Immature natural killer cell (primary cell): Measurements from ENCODE around the gene PCP4. TPM values are rescaled to one million over a fixed set of nuclear protein-coding genes. Genes with fewer than 3 reads are reported as not detected.
"Not testable (repeated sequence)": the region's sequence is repeated elsewhere in the genome, so short reads cannot be mapped to it uniquely, and the experiment has no call there.

Experiments used
- DNase-seq, 3 donors: peaks; one replicate each; pipeline ENCODE4 v3.0.0; 2022; ENCODE audit warnings: mixed read lengths in 1 of 3
- H3K27ac Mint-ChIP-seq, 6 donors: one replicate each; pipeline ENCODE4 v1.8.0; 2020; ENCODE audit warnings: mixed read lengths in 6 of 6, mild to moderate bottlenecking in 5 of 6, inconsistent platforms in 4 of 6, moderate library complexity in 3 of 6
- H3K27me3 Mint-ChIP-seq, 3 donors: one replicate each; pipeline ENCODE4 v1.8.0; 2020 to 2021; ENCODE audit warnings: low read depth in 3 of 3, mild to moderate bottlenecking in 3 of 3, mixed read lengths in 3 of 3, moderate library complexity in 3 of 3, inconsistent platforms in 1 of 3
- H3K36me3 Mint-ChIP-seq, 3 donors: one replicate each; pipeline ENCODE4 v1.8.0; 2020; ENCODE audit warnings: mixed read lengths in 3 of 3, inconsistent platforms in 2 of 3, mild to moderate bottlenecking in 2 of 3
- H3K4me1 Mint-ChIP-seq, 2 donors: one replicate each; pipeline ENCODE4 v1.8.0; 2020; ENCODE audit warnings: inconsistent platforms in 2 of 2, mild to moderate bottlenecking in 2 of 2, mixed read lengths in 2 of 2, moderate library complexity in 1 of 2
- H3K4me3 Mint-ChIP-seq, 5 donors: one replicate each; pipeline ENCODE4 v1.8.0; 2020; ENCODE audit warnings: mild to moderate bottlenecking in 5 of 5, mixed read lengths in 5 of 5, inconsistent platforms in 3 of 5, moderate library complexity in 3 of 5
- H3K9me3 Mint-ChIP-seq, 6 donors: one replicate each; pipeline ENCODE4 v1.8.0; 2020; ENCODE audit warnings: mild to moderate bottlenecking in 6 of 6, mixed read lengths in 6 of 6, inconsistent platforms in 4 of 6, moderate library complexity in 3 of 6
- polyA plus RNA-seq, 3 donors: library from polyadenylated mRNA; unstranded; fragments of 300-500 nt; fragmentation: Illumina TruSeq; gene quantifications; one replicate each; pipeline ENCODE4 v1.2.3, GENCODE V29; 2021

PCP4 gene
- polyA plus RNA-seq, 3 donors from 2014 or later, result not detected

- DNase-seq, result no peak
- H3K9me3 Mint-ChIP-seq, result peaks cover 0 to 2% (median 0%) of the 10 kb centered on the region in 6 donors
- H3K27ac Mint-ChIP-seq, result no peak overlapping the region
- peaks cover 0 to 6% (median 0%) of the 10 kb centered on the region in 3 donors for H3K27me3 Mint-ChIP-seq
- no peaks in the 10 kb centered on the region for H3K36me3 Mint-ChIP-seq
- no peaks in the 10 kb centered on the region for H3K4me1 Mint-ChIP-seq
- H3K4me3 Mint-ChIP-seq, result no peak overlapping the region
Observed at GRCh38 chr21:39881661-39882060, 14.4 kb downstream of the PCP4 start.

- Mint-ChIP-seq H3K27ac (no peak overlapping the region), H3K27me3 (peaks cover 0 to 6% (median 0%) of the 10 kb centered on the region in 3 donors), H3K4me3 (no peak overlapping the region), H3K36me3 (no peaks in the 10 kb centered on the region), H3K4me1 (no peaks in the 10 kb centered on the region), H3K9me3 (peaks cover 0 to 2% (median 0%) of the 10 kb centered on the region in 6 donors)
- DNase-seq, result no peak
Observed at GRCh38 chr21:39882151-39882838, 15.1 kb downstream of the PCP4 start.

DNA sequence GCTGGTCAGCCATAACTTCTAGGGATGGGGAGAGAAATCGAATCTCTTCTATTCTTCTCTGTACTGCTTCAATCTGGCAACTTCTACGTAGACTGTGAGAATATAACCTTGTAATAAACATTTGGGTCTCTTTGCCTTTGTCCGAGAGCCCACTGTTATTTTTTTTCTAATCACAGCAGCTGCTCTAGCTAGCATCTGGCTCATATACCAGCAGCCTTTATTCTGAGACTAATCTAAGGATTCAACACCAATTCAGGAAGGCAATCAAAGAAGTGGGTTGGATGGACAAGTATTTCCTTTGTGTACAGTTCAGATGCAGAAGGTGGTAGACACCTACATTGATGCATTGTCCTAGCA lies 15.6 kb downstream of the PCP4 start:
- no peak overlapping the region for H3K4me3 Mint-ChIP-seq
- peaks cover 0 to 2% (median 0%) of the 10 kb centered on the region in 6 donors for H3K9me3 Mint-ChIP-seq
- H3K4me1 Mint-ChIP-seq, result no peaks in the 10 kb centered on the region
- no peak for DNase-seq
- H3K36me3 Mint-ChIP-seq, result no peaks in the 10 kb centered on the region
- peaks cover 0 to 6% (median 0%) of the 10 kb centered on the region in 3 donors for H3K27me3 Mint-ChIP-seq
- no peak overlapping the region for H3K27ac Mint-ChIP-seq

DNA sequence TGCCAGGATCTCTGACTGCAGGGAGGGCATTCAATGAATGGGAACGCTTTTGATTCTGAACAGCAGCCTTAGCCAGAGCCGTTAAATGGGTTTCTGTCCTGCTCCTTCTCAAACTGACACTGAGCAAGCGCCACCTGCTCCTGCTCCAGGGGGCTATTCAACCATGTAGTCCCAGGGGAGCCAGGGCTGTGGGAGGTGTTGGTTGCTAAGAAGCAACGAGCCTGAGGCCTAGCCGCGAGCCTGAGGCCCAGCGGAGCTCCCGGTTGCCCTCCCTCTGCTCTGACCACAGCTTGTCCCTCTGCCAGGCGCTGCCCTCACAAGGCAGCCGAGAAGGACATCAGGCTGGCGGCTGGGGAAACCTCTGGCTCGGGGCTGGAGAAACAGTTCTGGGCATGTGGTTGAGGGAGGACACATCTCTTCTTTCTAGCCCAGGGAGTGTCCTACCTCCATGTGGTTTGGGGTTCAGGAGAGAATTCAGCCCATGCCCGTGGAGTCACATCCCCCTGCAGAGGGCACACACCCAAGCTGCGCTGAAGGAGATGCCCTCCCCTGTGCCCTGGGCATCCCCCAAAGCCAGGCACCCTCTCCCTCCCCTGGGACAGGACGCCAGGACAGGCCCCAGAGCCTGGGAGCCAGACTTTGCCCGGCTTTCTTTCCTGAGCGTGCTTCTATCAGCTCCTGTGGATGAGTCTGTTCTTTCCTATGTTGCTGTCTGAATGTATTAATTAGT lies 18.0 kb downstream of the PCP4 start:
- Mint-ChIP-seq H3K9me3 (peaks cover 0 to 5% (median 0%) of the 10 kb centered on the region in 6 donors), H3K4me1 (no peaks in the 10 kb centered on the region), H3K36me3 (no peaks in the 10 kb centered on the region), H3K4me3 (no peak overlapping the region), H3K27me3 (peaks cover 0 to 2% (median 0%) of the 10 kb centered on the region in 3 donors), H3K27ac (no peak overlapping the region)
- DNase-seq, result no peak

DNA sequence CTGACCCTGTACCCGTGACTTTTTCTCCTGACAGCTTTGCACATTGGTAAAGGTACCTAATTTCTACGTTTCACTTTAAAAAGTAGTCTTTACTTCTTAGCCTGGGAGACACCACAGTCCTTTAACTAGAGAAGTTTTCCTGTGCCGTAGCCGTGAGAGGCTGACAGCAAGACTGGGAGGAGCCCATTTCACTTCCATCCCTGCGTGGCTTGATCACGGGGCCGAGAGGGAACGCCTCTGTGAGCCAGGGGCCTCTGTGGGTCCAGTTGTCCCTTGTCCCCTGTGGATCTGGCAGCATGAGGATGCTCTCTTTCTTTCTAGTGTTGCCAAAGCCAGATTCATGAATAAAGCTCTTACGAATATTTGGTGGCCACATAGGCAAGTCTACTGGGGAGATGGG lies 21.6 kb downstream of the PCP4 start:
- H3K4me3 Mint-ChIP-seq, result no peak overlapping the region
- no peak for DNase-seq
- no peak overlapping the region for H3K27ac Mint-ChIP-seq
- no peaks in the 10 kb centered on the region for H3K4me1 Mint-ChIP-seq
- H3K36me3 Mint-ChIP-seq, result no peaks in the 10 kb centered on the region
- peaks cover 0 to 3% (median 0%) of the 10 kb centered on the region in 6 donors for H3K9me3 Mint-ChIP-seq
- H3K27me3 Mint-ChIP-seq, result peaks cover 0 to 2% (median 0%) of the 10 kb centered on the region in 3 donors

GRCh38 chr21:39891111-39891510 lies 23.9 kb downstream of the PCP4 start:
- H3K4me3 Mint-ChIP-seq, result no peak overlapping the region
- H3K9me3 Mint-ChIP-seq, result peaks cover 0 to 4% (median 0%) of the 10 kb centered on the region in 6 donors
- H3K4me1 Mint-ChIP-seq, result no peaks in the 10 kb centered on the region
- peaks cover 0 to 3% (median 2%) of the 10 kb centered on the region in 3 donors for H3K27me3 Mint-ChIP-seq
- H3K27ac Mint-ChIP-seq, result no peak overlapping the region
- DNase-seq, result no peak
- no peaks in the 10 kb centered on the region for H3K36me3 Mint-ChIP-seq

- H3K9me3 Mint-ChIP-seq, H3K4me1 Mint-ChIP-seq, H3K36me3 Mint-ChIP-seq, H3K4me3 Mint-ChIP-seq, H3K27ac Mint-ChIP-seq, DNase-seq, H3K27me3 Mint-ChIP-seq: not testable (repeated sequence)
Observed at GRCh38 chr21:39891863-39892262, 24.6 kb downstream of the PCP4 start.

- H3K27me3 Mint-ChIP-seq, result peaks cover 0 to 1% (median 0%) of the 10 kb centered on the region in 3 donors
- H3K9me3 Mint-ChIP-seq, result peaks cover 0 to 5% (median 0%) of the 10 kb centered on the region in 6 donors
- no peak for DNase-seq
- H3K4me1 Mint-ChIP-seq, result no peaks in the 10 kb centered on the region
- no peaks in the 10 kb centered on the region for H3K36me3 Mint-ChIP-seq
- no peak overlapping the region for H3K27ac Mint-ChIP-seq
- H3K4me3 Mint-ChIP-seq, result no peak overlapping the region
Observed at GRCh38 chr21:39900491-39900890, 33.3 kb downstream of the PCP4 start.

- Mint-ChIP-seq H3K9me3 (peaks cover 0 to 5% (median 0%) of the 10 kb centered on the region in 6 donors), H3K27ac (no peak overlapping the region), H3K4me3 (no peak overlapping the region), H3K36me3 (no peaks in the 10 kb centered on the region), H3K27me3 (peaks cover 0 to 1% (median 0%) of the 10 kb centered on the region in 3 donors), H3K4me1 (no peaks in the 10 kb centered on the region)
- no peak for DNase-seq
Observed at GRCh38 chr21:39900911-39901310, 33.7 kb downstream of the PCP4 start.

- Mint-ChIP-seq H3K27me3 (peaks cover 0 to 2% (median 1%) of the 10 kb centered on the region in 3 donors), H3K9me3 (peaks cover 0 to 1% (median 0%) of the 10 kb centered on the region in 6 donors), H3K4me3 (no peak overlapping the region), H3K27ac (no peak overlapping the region), H3K4me1 (no peaks in the 10 kb centered on the region), H3K36me3 (no peaks in the 10 kb centered on the region)
- DNase-seq, result no peak
Observed at GRCh38 chr21:39902986-39903385, 35.7 kb downstream of the PCP4 start.

DNA sequence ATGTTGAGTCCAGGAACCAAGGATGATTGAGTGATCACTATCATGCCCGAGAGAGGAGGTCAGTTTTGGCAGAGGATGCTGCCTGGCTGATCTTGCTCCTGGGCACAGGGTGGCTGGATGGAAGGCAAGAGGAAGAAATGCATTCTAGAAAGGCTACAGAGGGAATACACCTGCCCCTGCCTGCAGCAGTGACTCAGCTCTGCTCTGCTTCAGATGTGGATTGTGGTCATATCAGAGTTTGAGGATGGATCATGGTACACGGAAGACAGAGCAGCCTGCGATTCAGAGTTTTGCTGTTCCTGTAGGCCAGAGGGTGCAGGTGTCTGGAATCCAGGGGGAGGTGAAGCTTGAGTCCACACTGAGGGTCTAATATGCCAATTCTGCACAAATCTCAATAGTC lies 37.2 kb downstream of the PCP4 start:
- Mint-ChIP-seq H3K9me3 (peaks cover 0 to 6% (median 0%) of the 10 kb centered on the region in 6 donors), H3K36me3 (no peaks in the 10 kb centered on the region), H3K27ac (no peak overlapping the region), H3K4me1 (no peaks in the 10 kb centered on the region), H3K27me3 (peaks cover 1 to 2% (median 2%) of the 10 kb centered on the region in 3 donors), H3K4me3 (no peak overlapping the region)
- DNase-seq, result no peak

GRCh38 chr21:39908265-39908923 lies 41.2 kb downstream of the PCP4 start:
- peaks cover 2 to 4% (median 3%) of the 10 kb centered on the region in 3 donors for H3K27me3 Mint-ChIP-seq

GRCh38 chr21:39911286-39912199 lies 44.3 kb downstream of the PCP4 start:
- DNase-seq, result no peak
- H3K9me3 Mint-ChIP-seq, result peaks cover 0 to 9% (median 0%) of the 10 kb centered on the region in 6 donors

More at GRCh38 chr21:39908265-39908923, 41.2 kb downstream of the PCP4 start:
- no peak for DNase-seq
- Mint-ChIP-seq H3K4me1 (no peaks in the 10 kb centered on the region), H3K27ac (no peak overlapping the region), H3K9me3 (peaks cover 0 to 7% (median 0%) of the 10 kb centered on the region in 6 donors), H3K36me3 (no peaks in the 10 kb centered on the region), H3K4me3 (no peak overlapping the region)

More at GRCh38 chr21:39911286-39912199, 44.3 kb downstream of the PCP4 start:
- H3K36me3 Mint-ChIP-seq, result no peaks in the 10 kb centered on the region
- no peak overlapping the region for H3K27ac Mint-ChIP-seq
- H3K4me3 Mint-ChIP-seq, result no peak overlapping the region
- H3K27me3 Mint-ChIP-seq, result peaks cover 2 to 4% (median 2%) of the 10 kb centered on the region in 3 donors
- H3K4me1 Mint-ChIP-seq, result no peaks in the 10 kb centered on the region
